ENCODE measurements around the gene GPAM. TPM values are rescaled to one million over a fixed set of nuclear protein-coding genes. Genes with fewer than 3 reads are reported as not detected.

GPAM gene
- total RNA-seq, 2 experiments from 2014 or later: 3.8 to 5.5 TPM

DNA sequence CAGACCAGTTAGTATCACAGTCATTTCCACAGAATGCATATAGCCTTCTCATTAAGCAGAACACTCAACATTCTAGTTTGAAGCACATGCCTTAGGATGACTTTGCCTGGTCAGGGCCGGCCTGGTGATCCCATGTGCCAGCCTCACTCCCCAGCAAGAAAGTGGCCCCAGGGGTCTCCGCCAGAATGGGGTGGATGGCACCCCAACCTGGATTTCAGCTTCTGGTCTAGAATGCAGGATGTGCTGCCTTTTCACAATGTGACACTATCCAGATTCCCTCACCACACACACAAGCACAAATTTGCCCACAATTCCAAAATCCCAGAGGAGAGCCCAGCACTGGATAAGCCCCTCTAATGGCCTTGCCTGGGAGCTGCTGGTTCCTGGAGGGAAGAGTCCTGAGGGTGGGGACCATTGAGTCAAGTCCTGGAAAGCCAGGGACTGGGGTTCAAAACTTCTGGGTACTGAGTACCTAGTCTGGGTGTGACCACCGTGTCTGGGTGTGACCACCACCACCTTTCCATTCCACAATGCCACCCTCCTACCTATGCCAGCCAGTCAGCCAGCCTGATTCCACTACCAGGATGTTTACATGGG is 41.5 kb upstream of the GPAM start:
- Mint-ChIP-seq H3K4me1 (peaks cover 4% of the 10 kb centered on the region), H3K27ac (no peak overlapping the region), H3K4me3 (no peak overlapping the region), H3K27me3 (peaks cover 10% of the 10 kb centered on the region), H3K9me3 (peaks cover 3% of the 10 kb centered on the region), H3K36me3 (ENCODE audit: low read depth) (no peaks in the 10 kb centered on the region)
- no peak for DNase-seq
- ChIA-PET POLR2A (no interaction called here), CTCF (no interaction called here)

DNA sequence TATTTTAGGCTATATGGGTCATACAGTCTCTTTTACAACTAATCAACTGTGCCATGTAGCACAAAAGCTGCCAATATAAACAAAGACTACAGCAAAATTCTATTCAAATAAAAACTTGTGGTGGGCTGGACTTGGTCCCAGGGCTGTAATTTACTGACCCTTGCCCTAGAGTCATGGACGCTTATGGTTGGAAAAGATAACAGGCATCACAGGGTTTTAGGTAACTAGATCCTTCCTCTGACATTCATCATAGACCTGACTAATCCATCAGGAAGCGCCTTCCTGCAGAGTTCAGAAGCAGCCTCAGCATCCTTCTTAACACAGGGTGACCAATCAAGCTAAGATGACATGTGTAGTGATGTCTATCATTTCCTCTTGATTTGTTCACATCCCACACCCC is 40.2 kb upstream of the GPAM start:
- Mint-ChIP-seq H3K4me3 (no peak overlapping the region), H3K4me1 (peaks cover 4% of the 10 kb centered on the region), H3K36me3 (ENCODE audit: low read depth) (no peaks in the 10 kb centered on the region), H3K9me3 (peaks cover 3% of the 10 kb centered on the region), H3K27me3 (peaks cover 9% of the 10 kb centered on the region), H3K27ac (no peak overlapping the region)
- POLR2A ChIA-PET: no interaction called here
- CTCF ChIA-PET: no interaction called here
- no peak for DNase-seq

DNA sequence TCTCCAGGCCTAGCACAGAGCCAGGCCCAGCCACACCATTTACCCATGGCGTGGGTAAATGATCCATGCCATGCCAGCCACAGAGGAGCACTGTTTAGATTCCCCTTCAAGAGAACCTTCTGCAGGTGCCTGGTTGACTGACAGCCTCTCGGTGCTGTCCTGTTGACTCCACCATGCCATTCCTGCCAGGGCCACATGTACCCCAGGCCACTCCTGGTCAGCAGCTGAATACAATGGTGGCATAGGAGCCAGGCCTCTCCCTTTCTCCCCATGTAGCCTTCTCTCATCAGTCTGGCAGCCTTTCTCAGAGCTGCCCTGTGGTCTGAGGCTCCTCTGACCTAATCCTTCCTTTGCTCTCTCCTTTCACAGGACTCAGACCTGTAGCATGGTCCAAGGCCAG is 39.2 kb upstream of the GPAM start:
- POLR2A ChIA-PET: no interaction called here
- DNase-seq: no peak
- peaks cover 3% of the 10 kb centered on the region for H3K9me3 Mint-ChIP-seq
- no peaks in the 10 kb centered on the region for H3K36me3 Mint-ChIP-seq (ENCODE audit: low read depth)
- CTCF ChIA-PET: no interaction called here
- H3K4me3 Mint-ChIP-seq: no peak overlapping the region
- H3K27ac Mint-ChIP-seq: no peak overlapping the region
- peaks cover 12% of the 10 kb centered on the region for H3K27me3 Mint-ChIP-seq
- peaks cover 3% of the 10 kb centered on the region for H3K4me1 Mint-ChIP-seq

DNA sequence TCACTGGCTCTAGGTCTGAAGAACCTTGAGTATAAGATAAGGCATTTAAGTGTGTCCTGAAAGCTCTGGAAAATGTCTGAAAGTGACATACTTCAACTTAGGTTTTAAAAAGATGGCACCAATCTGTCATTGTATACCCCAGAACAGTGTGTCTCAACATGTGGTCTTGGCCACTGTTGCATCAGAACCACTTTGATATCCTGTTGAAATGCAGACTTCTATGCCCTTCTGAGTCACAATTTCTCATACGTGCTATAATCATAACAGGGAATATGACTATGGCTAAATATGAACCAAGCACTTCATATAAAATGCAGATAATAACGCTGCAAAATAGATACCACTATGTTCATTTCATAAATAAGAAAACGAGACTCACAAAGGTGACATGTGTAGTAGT is 38.0 kb upstream of the GPAM start:
- Mint-ChIP-seq H3K4me3 (no peak overlapping the region), H3K4me1 (no peaks in the 10 kb centered on the region), H3K36me3 (ENCODE audit: low read depth) (no peaks in the 10 kb centered on the region), H3K27ac (no peak overlapping the region), H3K27me3 (peaks cover 14% of the 10 kb centered on the region), H3K9me3 (peaks cover 3% of the 10 kb centered on the region)
- POLR2A ChIA-PET: no interaction called here
- no peak for DNase-seq
- CTCF ChIA-PET: no interaction called here

DNA sequence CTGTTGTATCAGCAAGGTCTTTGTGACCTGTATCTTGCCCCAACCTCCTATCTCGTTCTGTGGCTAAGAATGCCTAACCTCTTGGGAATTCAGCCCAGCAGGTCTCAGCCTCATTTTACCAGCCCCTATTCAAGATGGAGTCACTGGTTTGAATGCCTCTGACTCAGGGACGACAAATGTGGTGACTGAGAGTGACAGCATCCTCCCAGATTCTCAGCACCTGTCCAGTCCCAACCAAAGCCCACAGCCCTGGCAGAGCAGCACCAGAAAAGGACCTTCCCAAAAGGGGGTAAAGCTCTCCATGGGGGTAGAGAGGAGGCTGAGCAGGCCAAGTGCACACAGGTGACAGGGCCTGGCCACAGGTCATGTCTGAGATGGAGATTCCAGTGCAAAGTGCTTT is 35.4 kb upstream of the GPAM start:
- no peaks in the 10 kb centered on the region for H3K36me3 Mint-ChIP-seq (ENCODE audit: low read depth)
- POLR2A ChIA-PET: no interaction called here

DNA sequence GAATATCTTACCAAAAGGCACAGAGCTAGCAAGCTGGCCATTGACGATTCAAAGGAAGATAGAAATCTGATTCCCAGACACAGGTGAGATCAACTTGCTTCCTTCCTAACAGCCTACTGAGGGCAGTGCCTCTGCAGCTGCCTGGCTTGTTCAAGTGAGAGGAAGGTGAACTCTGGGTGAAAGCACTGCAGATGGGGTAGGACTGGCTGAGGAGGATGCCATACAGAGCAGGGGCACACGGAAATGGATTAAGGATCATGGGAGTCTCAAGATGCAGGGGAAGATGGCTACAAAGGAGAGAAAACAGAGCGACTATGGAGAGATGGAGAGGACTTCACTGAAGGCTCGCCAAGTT is 34.4 kb upstream of the GPAM start:
- Mint-ChIP-seq H3K36me3 (ENCODE audit: low read depth) (no peaks in the 10 kb centered on the region), H3K27ac (no peak overlapping the region), H3K27me3 (peaks cover 21% of the 10 kb centered on the region), H3K4me3 (no peak overlapping the region), H3K4me1 (no peaks in the 10 kb centered on the region), H3K9me3 (peaks cover 3% of the 10 kb centered on the region)
- DNase-seq: no peak
- CTCF ChIA-PET: no interaction called here
- POLR2A ChIA-PET: no interaction called here

More for the DNA sequence above, 35.4 kb upstream of the GPAM start:
- no peak for DNase-seq
- Mint-ChIP-seq H3K27ac (no peak overlapping the region), H3K27me3 (peaks cover 18% of the 10 kb centered on the region), H3K9me3 (peaks cover 3% of the 10 kb centered on the region), H3K4me3 (no peak overlapping the region), H3K4me1 (no peaks in the 10 kb centered on the region)
- CTCF ChIA-PET: no interaction called here

DNA sequence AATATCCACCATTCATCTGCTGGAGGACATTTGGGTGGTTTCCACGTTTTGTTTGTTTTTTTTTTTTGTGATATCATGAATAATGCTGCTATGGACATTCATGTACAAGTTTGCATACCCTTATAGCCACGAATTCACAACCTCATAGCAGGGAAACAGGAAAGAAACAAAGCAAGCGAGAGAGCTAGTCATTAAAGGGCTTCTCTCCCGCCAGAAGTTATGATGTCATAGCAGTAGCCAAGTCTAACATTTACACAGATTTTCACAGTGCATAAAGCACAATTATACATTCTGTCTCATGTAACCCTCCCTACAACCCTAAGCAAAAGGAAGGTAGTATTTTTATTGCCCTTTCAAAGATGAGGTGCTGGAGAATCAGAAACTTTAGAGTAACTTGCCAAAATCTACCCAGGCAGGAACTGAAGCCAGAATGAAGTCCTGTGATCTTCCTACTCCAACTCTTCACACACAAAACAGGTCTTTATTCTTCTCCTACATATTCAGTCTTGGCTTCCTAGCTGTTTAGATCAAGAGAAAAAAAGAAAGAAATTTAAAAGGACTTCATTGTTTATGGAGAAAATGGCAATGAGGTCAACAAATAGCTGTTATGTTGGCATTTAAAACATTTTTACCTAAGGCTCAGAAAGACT is 33.9 kb upstream of the GPAM start:
- H3K27ac Mint-ChIP-seq: no peak overlapping the region
- H3K4me3 Mint-ChIP-seq: no peak overlapping the region
- H3K4me1 Mint-ChIP-seq: no peaks in the 10 kb centered on the region
- H3K9me3 Mint-ChIP-seq: peaks cover 3% of the 10 kb centered on the region
- ChIA-PET POLR2A (no interaction called here), CTCF (no interaction called here)
- H3K36me3 Mint-ChIP-seq (ENCODE audit: low read depth): no peaks in the 10 kb centered on the region
- no peak for DNase-seq
- H3K27me3 Mint-ChIP-seq: peaks cover 20% of the 10 kb centered on the region

DNA sequence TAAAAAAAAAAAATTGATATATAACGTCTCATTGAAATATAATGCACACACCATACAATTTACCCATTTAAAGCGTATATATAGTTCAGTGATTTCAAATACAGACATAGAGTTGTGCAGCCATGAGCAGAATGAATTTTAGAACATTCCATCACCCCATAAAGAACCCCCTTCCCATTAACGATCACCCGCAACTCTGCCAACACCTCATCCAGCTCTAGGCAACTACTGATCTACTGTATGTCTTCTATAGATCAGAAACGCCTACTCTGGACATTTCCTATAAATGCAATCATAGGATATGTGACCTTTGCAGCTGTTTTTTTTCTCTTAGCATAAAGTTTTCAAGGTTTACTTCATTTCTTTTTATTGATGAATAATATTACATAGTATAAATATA is 33.4 kb upstream of the GPAM start:
- Mint-ChIP-seq H3K9me3 (peaks cover 3% of the 10 kb centered on the region), H3K4me1 (no peaks in the 10 kb centered on the region), H3K4me3 (no peak overlapping the region), H3K36me3 (ENCODE audit: low read depth) (no peaks in the 10 kb centered on the region), H3K27ac (no peak overlapping the region), H3K27me3 (peaks cover 20% of the 10 kb centered on the region)
- CTCF ChIA-PET: no interaction called here
- POLR2A ChIA-PET: no interaction called here
- no peak for DNase-seq

DNA sequence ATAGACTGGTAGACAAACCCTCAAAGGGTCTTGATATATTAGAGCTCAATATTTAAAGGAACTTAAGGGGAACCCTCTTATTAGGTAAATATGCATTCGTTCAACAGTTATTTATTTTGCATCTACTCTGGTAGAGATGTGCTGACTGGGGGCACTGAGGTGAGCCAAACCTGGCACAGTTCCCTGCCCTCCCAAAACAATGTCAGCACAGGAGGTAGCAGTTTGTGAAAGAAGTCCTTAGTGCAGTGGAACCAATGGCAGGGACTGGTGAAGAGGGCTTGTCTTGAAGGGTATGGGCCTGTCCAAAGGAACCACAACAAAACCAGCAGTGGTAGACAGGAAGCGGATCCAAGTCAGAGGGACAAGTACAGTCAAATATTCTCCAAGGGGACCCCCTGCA is 32.6 kb upstream of the GPAM start:
- no peak for DNase-seq
- Mint-ChIP-seq H3K36me3 (ENCODE audit: low read depth) (no peaks in the 10 kb centered on the region), H3K4me3 (no peak overlapping the region), H3K27ac (no peak overlapping the region), H3K27me3 (peaks cover 20% of the 10 kb centered on the region), H3K9me3 (peaks cover 3% of the 10 kb centered on the region), H3K4me1 (no peaks in the 10 kb centered on the region)
- POLR2A ChIA-PET: no interaction called here
- CTCF ChIA-PET: no interaction called here

DNA sequence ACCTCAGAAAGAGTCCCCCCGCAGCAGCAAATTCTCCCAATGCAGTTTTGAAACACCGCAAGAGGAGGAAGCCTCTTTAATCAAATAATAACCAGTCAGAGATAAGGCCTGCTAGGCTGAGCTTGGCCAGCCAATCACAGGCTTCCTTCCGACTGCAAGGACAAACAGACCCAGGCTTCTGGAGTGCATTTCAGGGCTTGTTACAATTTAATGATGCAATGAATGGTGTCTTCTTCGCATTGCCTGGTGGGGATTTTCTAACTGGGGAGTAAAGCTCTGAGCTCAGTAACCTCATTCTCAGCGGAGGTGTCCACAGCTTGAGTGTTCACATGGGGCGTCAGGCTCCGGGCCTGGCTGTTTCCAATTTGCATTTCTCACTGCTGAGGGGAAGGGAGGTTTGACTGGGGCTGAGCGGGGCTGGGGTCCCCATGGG is 31.8 kb upstream of the GPAM start:
- no peaks in the 10 kb centered on the region for H3K9me3 Mint-ChIP-seq
- no peak overlapping the region for H3K4me3 Mint-ChIP-seq
- H3K36me3 Mint-ChIP-seq (ENCODE audit: low read depth): no peaks in the 10 kb centered on the region
- H3K4me1 Mint-ChIP-seq: no peaks in the 10 kb centered on the region
- peaks cover 16% of the 10 kb centered on the region for H3K27me3 Mint-ChIP-seq
- ChIA-PET POLR2A (no interaction called here), CTCF (no interaction called here)
- no peak overlapping the region for H3K27ac Mint-ChIP-seq
- no peak for DNase-seq

DNA sequence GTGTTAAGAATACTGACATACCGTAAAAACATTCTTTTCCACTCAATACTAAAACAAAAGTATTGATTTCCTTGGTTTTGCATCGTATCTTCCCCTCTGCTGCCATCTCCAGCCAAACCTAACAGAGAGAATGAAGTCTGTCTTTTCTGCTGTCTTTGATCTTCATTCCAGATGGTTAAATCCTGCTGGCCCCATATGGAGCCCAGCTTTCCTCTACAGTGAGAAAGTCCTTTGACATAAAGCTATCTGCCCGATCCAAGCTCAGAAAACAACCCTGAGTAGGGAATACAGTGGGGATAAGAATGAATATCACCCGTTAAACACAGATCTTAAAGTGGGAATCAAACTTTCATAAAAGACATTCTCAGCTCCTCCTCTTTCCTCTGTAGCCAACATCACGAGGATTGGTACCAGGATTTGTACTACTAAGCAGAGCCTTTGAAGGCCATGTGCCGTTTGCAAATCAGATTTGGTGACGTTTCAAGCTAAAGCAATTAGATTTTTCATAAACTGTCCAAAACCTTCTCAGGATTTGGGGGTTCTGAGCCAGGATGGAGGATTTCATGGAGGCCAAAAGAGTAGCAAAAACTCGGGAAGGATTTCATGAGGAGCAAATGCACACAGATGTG is 30.8 kb upstream of the GPAM start:
- Mint-ChIP-seq H3K9me3 (no peaks in the 10 kb centered on the region), H3K4me1 (no peaks in the 10 kb centered on the region), H3K4me3 (no peak overlapping the region), H3K27ac (no peak overlapping the region), H3K27me3 (peaks cover 16% of the 10 kb centered on the region), H3K36me3 (ENCODE audit: low read depth) (no peaks in the 10 kb centered on the region)
- ChIA-PET POLR2A (no interaction called here), CTCF (no interaction called here)
- no peak for DNase-seq

DNA sequence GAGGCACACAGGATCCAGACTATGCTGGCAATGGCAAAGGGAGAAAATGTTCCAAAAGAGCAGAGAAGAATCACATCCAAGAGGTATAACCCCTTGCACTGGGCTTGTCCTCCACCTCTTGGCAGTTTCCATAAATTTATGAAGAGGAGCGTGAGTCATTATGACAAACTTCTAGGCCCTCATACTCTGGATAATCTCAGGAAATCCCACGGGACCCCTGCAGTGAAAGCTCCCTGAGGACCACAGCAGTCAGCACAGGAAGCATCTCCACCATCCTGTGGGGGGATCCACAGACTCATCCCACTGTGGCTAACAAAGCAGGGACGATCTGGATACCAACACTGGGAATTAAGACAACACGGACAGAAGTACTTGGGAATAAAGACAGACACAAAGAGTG is 30.3 kb upstream of the GPAM start:
- Mint-ChIP-seq H3K27ac (no peak overlapping the region), H3K36me3 (ENCODE audit: low read depth) (no peaks in the 10 kb centered on the region), H3K4me3 (no peak overlapping the region), H3K4me1 (no peaks in the 10 kb centered on the region), H3K9me3 (no peaks in the 10 kb centered on the region), H3K27me3 (peaks cover 16% of the 10 kb centered on the region)
- POLR2A ChIA-PET: no interaction called here
- DNase-seq: no peak
- CTCF ChIA-PET: no interaction called here

DNA sequence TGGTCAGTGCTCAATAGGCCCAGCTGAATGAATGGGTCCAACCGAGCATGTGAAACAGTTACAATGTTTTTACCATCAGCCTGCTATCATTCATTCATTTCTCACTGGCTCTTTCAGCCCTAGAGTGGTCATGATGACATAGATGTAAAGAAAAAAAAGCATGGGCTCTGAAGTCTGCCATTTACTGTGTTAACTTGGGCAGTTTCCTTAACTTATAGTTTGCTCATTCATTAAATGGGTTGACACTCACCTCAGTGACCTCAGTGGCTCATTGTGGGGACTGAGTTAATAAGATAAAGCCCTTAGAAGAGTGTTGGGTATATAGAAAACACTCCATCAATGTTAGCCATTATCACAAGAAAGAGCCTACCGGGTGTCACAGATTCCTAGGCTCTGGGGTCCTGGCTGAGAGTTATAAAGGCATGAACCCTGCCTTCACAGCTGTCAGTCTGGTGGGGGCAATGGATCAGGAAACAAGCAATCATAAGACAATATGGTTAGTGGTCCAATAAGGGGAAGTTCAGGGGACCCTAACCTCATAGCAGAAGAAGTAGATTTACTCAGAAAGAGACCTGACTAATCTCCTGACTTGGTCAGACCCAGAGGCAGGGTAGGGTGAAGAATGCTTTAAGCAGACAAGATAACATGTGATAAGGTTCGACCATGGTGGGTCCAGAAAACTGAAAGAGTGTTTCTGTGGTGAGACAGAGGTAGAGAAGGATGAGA is 29.7 kb upstream of the GPAM start:
- CTCF ChIA-PET: no interaction called here
- Mint-ChIP-seq H3K4me1 (no peaks in the 10 kb centered on the region), H3K27ac (no peak overlapping the region), H3K36me3 (ENCODE audit: low read depth) (no peaks in the 10 kb centered on the region), H3K9me3 (no peaks in the 10 kb centered on the region), H3K4me3 (no peak overlapping the region), H3K27me3 (peaks cover 16% of the 10 kb centered on the region)
- POLR2A ChIA-PET: no interaction called here
- no peak for DNase-seq

DNA sequence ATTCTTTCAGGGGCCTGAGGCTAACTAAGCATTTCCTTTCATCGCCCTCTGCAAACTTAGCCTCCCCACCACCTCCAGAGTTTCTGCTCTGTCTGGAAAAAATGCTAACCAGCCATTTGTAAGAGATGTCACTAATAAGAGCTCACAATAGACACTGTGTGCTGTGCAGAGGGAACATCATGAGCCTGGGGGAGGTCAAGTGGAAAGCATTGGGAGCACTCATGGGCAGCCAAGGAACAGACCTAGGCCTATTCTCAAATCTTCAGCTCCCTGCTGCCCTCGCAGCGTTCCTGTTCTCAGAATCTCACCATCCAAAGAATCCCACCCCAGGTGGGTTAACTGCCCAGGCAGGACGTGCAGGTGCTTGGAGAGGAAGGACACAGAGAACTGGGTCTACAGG is 27.1 kb upstream of the GPAM start:
- no peak overlapping the region for H3K27ac Mint-ChIP-seq
- no peak for DNase-seq
- no peak overlapping the region for H3K4me3 Mint-ChIP-seq
- ChIA-PET POLR2A (no interaction called here), CTCF (interaction anchor here (0.6 kb wide), 1 partner anchor 340 kb away, joined by 3 read pairs; no protein-coding TSS in a partner anchor)
- H3K9me3 Mint-ChIP-seq: peaks cover 3% of the 10 kb centered on the region
- peaks cover 9% of the 10 kb centered on the region for H3K27me3 Mint-ChIP-seq
- H3K36me3 Mint-ChIP-seq (ENCODE audit: low read depth): no peaks in the 10 kb centered on the region
- no peaks in the 10 kb centered on the region for H3K4me1 Mint-ChIP-seq
